Esophagus squamous epithelium (tissue), 5 donors: ENCODE measurements around the gene SERPINB11. TPM values are rescaled to one million over a fixed set of nuclear protein-coding genes. Genes with fewer than 3 reads are reported as not detected.

Experiments used
- DNase-seq: peaks from one replicate; lab custom pipeline; 2025; lab: John Stamatoyannopoulos, UW
- H3K27ac ChIP-seq, 4 donors: fragments of 200-600 bp; sonication (generic); one replicate each; pipeline ENCODE4 v1.5.1; 2016 to 2019; ENCODE audit warnings: mild to moderate bottlenecking in 1 of 4
- H3K27me3 ChIP-seq, 4 donors: fragments of 200-600 bp; sonication (generic); 1 replicate in 3 of 4; 2 replicates in 1 of 4; pipeline versions ENCODE4 v1.5.1 to v1.6.0; 2017 to 2021; ENCODE audit warnings: antibody characterized with exemption in 1 of 4
- H3K36me3 ChIP-seq, 3 donors: fragments of 200-600 bp; sonication (generic); one replicate each; pipeline ENCODE4 v1.5.1; 2016 to 2019
- H3K4me1 ChIP-seq, 3 donors: fragments of 200-600 bp; sonication (generic); one replicate each; pipeline ENCODE4 v1.5.1; 2017 to 2019
- H3K4me3 ChIP-seq, 4 donors: fragments of 200-600 bp; sonication (generic); 1 replicate in 3 of 4; 2 replicates in 1 of 4; pipeline ENCODE4 v1.5.1; 2016 to 2019; ENCODE audit warnings: mild to moderate bottlenecking in 2 of 4, moderate library complexity in 1 of 4
- H3K9me3 ChIP-seq, 3 donors: fragments of 200-600 bp; sonication (generic); one replicate each; pipeline ENCODE4 v1.5.1; 2016 to 2019
- CTCF ChIP-seq, 6 experiments: fragments of 450-650 bp in 4 of 6; fragments of 200-600 bp in 2 of 6; sonication (generic) in 2 of 6; IDR thresholded peaks; one replicate each; pipeline ENCODE4 v1.5.1; 2016 to 2019; ENCODE audit warnings: antibody characterized with exemption in 6 of 6, mild to moderate bottlenecking in 4 of 6, moderate library complexity in 4 of 6
- POLR2A ChIP-seq, 4 donors: fragments of 450-650 bp; IDR thresholded peaks; one replicate each; pipeline ENCODE4 v1.6.1; 2017; ENCODE audit warnings: antibody characterized with exemption in 4 of 4, mild to moderate bottlenecking in 4 of 4, moderate library complexity in 3 of 4
- WGBS, 2 donors: methylation state at CpG; one replicate each; pipeline ENCODE4 v1.1.5; 2018; 5-methylcytosine and 5-hydroxymethylcytosine counted together
- intact Hi-C: fragments of 100-400 bp; cut with DNase I; formaldehyde crosslinking; loops from one replicate; pipeline ENCODE4 v1.15.0; 2022
- total RNA-seq, 4 donors: library from RNA; depleted of rRNA; stranded (reverse); fragments of >200 nt; gene quantifications; one replicate each; pipeline ENCODE4 v1.1.0, GENCODE V29; 2016
- donor health status: DM: yes; HTN: yes; CAD: no.

Gene SERPINB11
- total RNA-seq, 4 donors from 2014 or later: 2.1 to 85.9 (median 13.7) TPM

- H3K9me3 ChIP-seq: no peaks in the 10 kb centered on the region
- no peaks in the 10 kb centered on the region for H3K27me3 ChIP-seq
- no peak overlapping the region for H3K4me3 ChIP-seq
- TF ChIP-seq CTCF (IDR thresholded peaks at IDR 0.05) (no peak), POLR2A (IDR thresholded peaks at IDR 0.05) (no peak)
- DNase-seq: no peak
- H3K4me1 ChIP-seq: peaks cover 0 to 6% (median 0%) of the 10 kb centered on the region in 3 donors
- H3K27ac ChIP-seq: no peak overlapping the region
- intact Hi-C loops: no loop called here
- WGBS, 2 donors: 53 to 63% methylated on average over 3 of the region's 3 CpGs
- no peaks in the 10 kb centered on the region for H3K36me3 ChIP-seq
Measured at GRCh38 chr18:63700501-63700900, 2.3 kb upstream of the SERPINB11 start.

GRCh38 chr18:63701952-63702351, 808 bp upstream of the SERPINB11 start:
- TF ChIP-seq POLR2A (IDR thresholded peaks at IDR 0.05): no peak
- no peak for TF ChIP-seq CTCF (IDR thresholded peaks at IDR 0.05)
- H3K27me3 ChIP-seq: no peaks in the 10 kb centered on the region
- no peak for DNase-seq
- no peaks in the 10 kb centered on the region for H3K9me3 ChIP-seq
- intact Hi-C loops: no loop called here
- no peaks in the 10 kb centered on the region for H3K36me3 ChIP-seq
- 66 to 75% methylated on average over 4 to 5 of the region's 5 CpGs for WGBS, 2 donors
- peaks cover 0 to 12% (median 0%) of the 10 kb centered on the region in 3 donors for H3K4me1 ChIP-seq
- no peak overlapping the region for H3K27ac ChIP-seq
- H3K4me3 ChIP-seq: no peak overlapping the region

GRCh38 chr18:63705401-63705800, 2.6 kb downstream of the SERPINB11 start:
- peaks cover 0 to 12% (median 0%) of the 10 kb centered on the region in 3 donors for H3K4me1 ChIP-seq
- no peaks in the 10 kb centered on the region for H3K9me3 ChIP-seq
- H3K27me3 ChIP-seq: no peaks in the 10 kb centered on the region
- no peak for DNase-seq
- no peaks in the 10 kb centered on the region for H3K36me3 ChIP-seq
- TF ChIP-seq POLR2A (IDR thresholded peaks at IDR 0.05) (no peak), CTCF (IDR thresholded peaks at IDR 0.05) (no peak)
- intact Hi-C loops: no loop called here
- no peak overlapping the region for H3K27ac ChIP-seq
- no peak overlapping the region for H3K4me3 ChIP-seq
- WGBS, 2 donors: 67 to 76% methylated on average over 2 of the region's 2 CpGs

DNA sequence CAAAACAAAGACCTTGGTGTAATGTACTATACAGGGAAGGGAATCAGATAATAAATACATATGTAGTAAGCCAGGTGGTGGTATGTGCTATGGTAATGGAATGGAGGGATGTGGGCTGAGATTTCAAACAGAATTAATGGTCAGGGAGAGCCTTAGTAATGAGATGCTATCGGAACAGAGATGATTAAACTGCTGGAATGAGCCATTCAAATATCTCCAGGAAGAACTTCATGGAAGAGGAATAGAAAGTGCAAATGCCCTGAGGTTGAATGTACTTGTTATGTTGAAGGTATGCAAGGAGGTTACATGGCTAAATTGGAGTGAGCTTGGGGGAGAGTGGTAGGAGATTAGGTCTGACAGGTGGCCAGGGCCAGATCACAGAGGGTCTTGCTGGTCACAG, 5.1 kb downstream of the SERPINB11 start:
- DNase-seq: no peak
- H3K9me3 ChIP-seq: no peaks in the 10 kb centered on the region
- H3K4me1 ChIP-seq: peaks cover 0 to 12% (median 0%) of the 10 kb centered on the region in 3 donors
- no peak for TF ChIP-seq CTCF (IDR thresholded peaks at IDR 0.05)
- TF ChIP-seq POLR2A (IDR thresholded peaks at IDR 0.05): no peak
- no peaks in the 10 kb centered on the region for H3K36me3 ChIP-seq
- H3K27ac ChIP-seq: no peak overlapping the region
- WGBS, 2 donors: 78 to 83% methylated on average over 1 of the region's 1 CpG
- no peaks in the 10 kb centered on the region for H3K27me3 ChIP-seq
- H3K4me3 ChIP-seq: no peak overlapping the region
- intact Hi-C loops: no loop called here

GRCh38 chr18:63708650-63709049, 5.9 kb downstream of the SERPINB11 start:
- Histone ChIP-seq H3K4me1 (peaks cover 0 to 12% (median 0%) of the 10 kb centered on the region in 3 donors), H3K36me3 (no peaks in the 10 kb centered on the region), H3K9me3 (peaks cover 0 to 5% (median 3%) of the 10 kb centered on the region in 3 donors), H3K4me3 (no peak overlapping the region), H3K27me3 (no peaks in the 10 kb centered on the region), H3K27ac (no peak overlapping the region)
- TF ChIP-seq POLR2A (IDR thresholded peaks at IDR 0.05) (no peak), CTCF (IDR thresholded peaks at IDR 0.05) (no peak)
- 46 to 52% methylated on average over 3 of the region's 3 CpGs for WGBS, 2 donors
- no peak for DNase-seq
- intact Hi-C loops: no loop called here
